PC-3 (cell line): Measurements from ENCODE around the gene TWIST2.

ENCODE experiments used
- CTCF ChIP-seq: fragments of 300-600 bp; sonication (generic); conservative IDR thresholded peaks from 2 replicates; pipeline ENCODE4 v1.5.1; 2017; ENCODE audit warnings: antibody characterized with exemption, low read depth, mild to moderate bottlenecking, low read length
- EZH2 ChIP-seq: fragments of 300-600 bp; sonication (generic); IDR thresholded peaks from one replicate; pipeline ENCODE4 v1.6.1; 2017; ENCODE audit warnings: antibody characterized with exemption, mild to moderate bottlenecking, low read length; ENCODE audit not compliant: unreplicated experiment
- EZH2phosphoT487 ChIP-seq: fragments of 300-600 bp; sonication (generic); IDR thresholded peaks from 2 replicates; pipeline ENCODE4 v1.6.1; 2018; ENCODE audit warnings: mild to moderate bottlenecking, antibody characterized with exemption, low read length, borderline replicate concordance

- TF ChIP-seq EZH2 (no peak), CTCF (no peak), EZH2phosphoT487 (no peak)
Measured at GRCh38 chr2:238851026-238851425, 3.1 kb downstream of the TWIST2 start.
